ENCODE results near the gene EVI2A. TPM values are rescaled to one million over a fixed set of nuclear protein-coding genes. Genes with fewer than 3 reads are reported as not detected.

Gene EVI2A
- total RNA-seq, 1 donor from 2014 or later: 1.1 TPM

DNA sequence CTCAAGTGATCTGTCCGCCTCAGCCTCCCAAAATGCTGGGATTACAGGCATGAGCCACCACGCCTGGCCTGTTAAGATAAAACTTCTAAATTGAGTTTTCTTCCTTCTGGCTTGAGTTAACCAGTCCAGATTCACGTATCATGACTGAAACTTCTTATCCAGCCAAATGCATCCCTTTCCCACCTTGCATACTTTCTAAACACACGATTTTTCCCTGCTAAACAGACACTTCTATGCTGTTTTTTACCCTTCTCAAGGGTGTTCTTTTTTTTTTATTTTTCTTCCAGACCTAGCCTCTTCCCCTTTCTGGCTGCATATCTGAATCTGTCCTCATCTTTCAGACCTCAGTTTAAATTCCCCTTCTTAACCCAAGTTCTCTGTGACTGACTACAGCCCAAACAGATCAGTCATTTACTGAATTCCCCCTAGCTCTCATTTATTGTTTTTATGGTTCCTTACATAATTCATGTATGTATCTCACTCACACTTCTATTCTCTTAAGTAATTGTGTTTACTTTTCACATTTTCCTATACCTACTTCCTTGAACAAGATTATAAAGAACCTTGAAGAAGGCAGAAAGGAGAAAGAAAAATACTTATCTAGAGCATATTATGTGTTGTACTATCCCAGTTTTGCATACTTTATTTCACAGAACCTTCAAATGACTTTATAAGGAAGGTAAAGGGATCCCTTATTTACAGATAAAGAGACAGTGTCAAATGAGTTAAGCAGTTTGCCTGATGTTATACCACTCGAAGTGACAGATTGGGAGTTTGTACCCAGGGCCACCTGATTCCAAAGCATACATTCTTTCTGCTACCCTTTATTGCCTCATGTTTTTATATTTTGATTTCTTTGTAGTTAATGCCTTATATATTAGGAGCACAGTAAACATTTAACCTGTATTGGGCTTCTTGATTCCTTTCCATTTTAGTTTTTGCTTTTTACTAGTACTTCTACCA is 12.8 kb downstream of the EVI2A start:
- no peak overlapping the region for H2AFZ ChIP-seq (ENCODE audit: low read depth, low read length)
- FAIRE-seq (no peak), DNase-seq (ENCODE audit: low read depth) (no peak)
- H3K9me3 ChIP-seq (ENCODE audit: insufficient read depth, low read depth, low read length): no peaks in the 10 kb centered on the region
- no peak overlapping the region for H3K4me3 ChIP-seq (ENCODE audit: insufficient read depth, low read depth, low read length)
- Mint-ChIP-seq H3K36me3 (ENCODE audit: low read depth, unreplicated experiment) (peaks cover 6% of the 10 kb centered on the region), H3K9me3 (ENCODE audit: unreplicated experiment) (no peaks in the 10 kb centered on the region), H3K4me3 (ENCODE audit: unreplicated experiment) (no peak overlapping the region), H3K27ac (ENCODE audit: unreplicated experiment) (no peak overlapping the region), H3K4me1 (ENCODE audit: low read depth, unreplicated experiment) (peaks cover 2% of the 10 kb centered on the region), H3K27me3 (ENCODE audit: low read depth, unreplicated experiment) (no peaks in the 10 kb centered on the region)
- no peaks in the 10 kb centered on the region for H3K79me2 ChIP-seq (ENCODE audit: insufficient read depth, low read length)
- no peaks in the 10 kb centered on the region for H3K36me3 ChIP-seq (ENCODE audit: insufficient read depth, low read length)
- H3K4me2 ChIP-seq (ENCODE audit: low read length): no peak overlapping the region
- H3K27me3 ChIP-seq (ENCODE audit: insufficient read depth, low read length): no peaks in the 10 kb centered on the region
- no peak overlapping the region for H3K9ac ChIP-seq (ENCODE audit: low read length)
- H4K20me1 ChIP-seq (ENCODE audit: insufficient read depth, low read length): peaks cover 10% of the 10 kb centered on the region
- no peak overlapping the region for H3K27ac ChIP-seq (ENCODE audit: low read depth, low read length)
- H3K4me1 ChIP-seq (ENCODE audit: insufficient read depth, low read length): no peaks in the 10 kb centered on the region
- no peak for TF ChIP-seq EZH2 (IDR thresholded peaks at IDR 0.05; ENCODE audit: insufficient read depth, low read length)
- TF ChIP-seq, protein P1, sequence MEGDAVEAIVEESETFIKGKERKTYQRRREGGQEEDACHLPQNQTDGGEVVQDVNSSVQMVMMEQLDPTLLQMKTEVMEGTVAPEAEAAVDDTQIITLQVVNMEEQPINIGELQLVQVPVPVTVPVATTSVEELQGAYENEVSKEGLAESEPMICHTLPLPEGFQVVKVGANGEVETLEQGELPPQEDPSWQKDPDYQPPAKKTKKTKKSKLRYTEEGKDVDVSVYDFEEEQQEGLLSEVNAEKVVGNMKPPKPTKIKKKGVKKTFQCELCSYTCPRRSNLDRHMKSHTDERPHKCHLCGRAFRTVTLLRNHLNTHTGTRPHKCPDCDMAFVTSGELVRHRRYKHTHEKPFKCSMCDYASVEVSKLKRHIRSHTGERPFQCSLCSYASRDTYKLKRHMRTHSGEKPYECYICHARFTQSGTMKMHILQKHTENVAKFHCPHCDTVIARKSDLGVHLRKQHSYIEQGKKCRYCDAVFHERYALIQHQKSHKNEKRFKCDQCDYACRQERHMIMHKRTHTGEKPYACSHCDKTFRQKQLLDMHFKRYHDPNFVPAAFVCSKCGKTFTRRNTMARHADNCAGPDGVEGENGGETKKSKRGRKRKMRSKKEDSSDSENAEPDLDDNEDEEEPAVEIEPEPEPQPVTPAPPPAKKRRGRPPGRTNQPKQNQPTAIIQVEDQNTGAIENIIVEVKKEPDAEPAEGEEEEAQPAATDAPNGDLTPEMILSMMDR (IDR thresholded peaks at IDR 0.05; ENCODE audit: insufficient read depth, low read depth, low read length): no peak

DNA sequence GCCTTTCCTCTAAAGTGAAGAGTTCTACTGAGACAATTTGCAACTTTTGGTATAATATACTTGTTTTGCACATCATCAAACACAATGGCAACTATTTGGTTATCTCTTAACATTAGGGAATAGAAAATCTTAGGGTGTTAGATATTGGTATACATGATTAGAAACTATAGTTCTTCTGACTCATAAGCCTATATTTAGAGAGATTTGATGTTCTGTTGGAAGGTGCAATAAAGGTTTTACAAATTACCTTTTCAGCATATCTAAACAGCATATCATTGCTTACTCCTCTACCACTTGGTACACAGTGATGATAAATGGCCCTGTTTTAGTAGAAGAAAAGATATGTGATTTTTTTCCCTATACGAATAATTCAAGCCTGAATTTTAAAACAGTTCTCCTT is 13.8 kb downstream of the EVI2A start:
- no peak overlapping the region for H3K27ac Mint-ChIP-seq (ENCODE audit: unreplicated experiment)
- Histone ChIP-seq H3K4me2 (ENCODE audit: low read length) (no peak overlapping the region), H3K9me3 (ENCODE audit: insufficient read depth, low read depth, low read length) (no peaks in the 10 kb centered on the region), H3K27me3 (ENCODE audit: insufficient read depth, low read length) (no peaks in the 10 kb centered on the region), H3K9ac (ENCODE audit: low read length) (no peak overlapping the region), H3K4me1 (ENCODE audit: insufficient read depth, low read length) (no peaks in the 10 kb centered on the region), H4K20me1 (ENCODE audit: insufficient read depth, low read length) (peaks cover 10% of the 10 kb centered on the region), H3K27ac (ENCODE audit: low read depth, low read length) (no peak overlapping the region), H3K36me3 (ENCODE audit: insufficient read depth, low read length) (no peaks in the 10 kb centered on the region), H2AFZ (ENCODE audit: low read depth, low read length) (no peak overlapping the region), H3K79me2 (ENCODE audit: insufficient read depth, low read length) (no peaks in the 10 kb centered on the region), H3K4me3 (ENCODE audit: insufficient read depth, low read depth, low read length) (no peak overlapping the region)
- no peak for FAIRE-seq
- peaks cover 6% of the 10 kb centered on the region for H3K36me3 Mint-ChIP-seq (ENCODE audit: low read depth, unreplicated experiment)
- H3K4me1 Mint-ChIP-seq (ENCODE audit: low read depth, unreplicated experiment): peaks cover 2% of the 10 kb centered on the region
- no peak for DNase-seq (ENCODE audit: low read depth)
- H3K9me3 Mint-ChIP-seq (ENCODE audit: unreplicated experiment): no peaks in the 10 kb centered on the region
- no peak overlapping the region for H3K4me3 Mint-ChIP-seq (ENCODE audit: unreplicated experiment)
- TF ChIP-seq EZH2 (IDR thresholded peaks at IDR 0.05; ENCODE audit: insufficient read depth, low read length): no peak
- TF ChIP-seq, protein P1 (IDR thresholded peaks at IDR 0.05; ENCODE audit: insufficient read depth, low read depth, low read length): no peak
- no peaks in the 10 kb centered on the region for H3K27me3 Mint-ChIP-seq (ENCODE audit: low read depth, unreplicated experiment)

DNA sequence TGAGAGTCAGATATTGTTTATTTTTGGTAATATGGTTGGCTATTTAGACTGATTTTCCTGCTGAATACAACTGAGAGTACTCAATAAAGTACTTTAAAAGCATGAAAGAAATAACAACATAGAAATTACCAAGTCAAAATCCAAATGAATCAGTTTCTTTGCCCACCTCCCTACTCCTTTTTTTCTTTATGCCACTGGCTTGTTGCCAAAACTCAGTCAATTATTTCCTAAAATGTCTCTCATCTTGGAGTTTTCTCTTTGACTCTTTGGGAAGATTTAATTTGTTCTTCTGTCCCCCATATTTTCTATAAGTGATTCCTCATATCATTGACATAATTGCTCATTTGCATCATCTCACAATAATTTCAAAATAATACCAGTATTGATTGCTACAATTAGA is 21.8 kb downstream of the EVI2A start:
- no peak overlapping the region for H2AFZ ChIP-seq (ENCODE audit: low read depth, low read length)
- no peaks in the 10 kb centered on the region for H3K9me3 ChIP-seq (ENCODE audit: insufficient read depth, low read depth, low read length)
- Mint-ChIP-seq H3K9me3 (ENCODE audit: unreplicated experiment) (no peaks in the 10 kb centered on the region), H3K36me3 (ENCODE audit: low read depth, unreplicated experiment) (peaks cover 6% of the 10 kb centered on the region), H3K27me3 (ENCODE audit: low read depth, unreplicated experiment) (no peaks in the 10 kb centered on the region), H3K4me1 (ENCODE audit: low read depth, unreplicated experiment) (peaks cover 12% of the 10 kb centered on the region), H3K4me3 (ENCODE audit: unreplicated experiment) (no peak overlapping the region), H3K27ac (ENCODE audit: unreplicated experiment) (no peak overlapping the region)
- FAIRE-seq (no peak), DNase-seq (ENCODE audit: low read depth) (no peak)
- no peak overlapping the region for H3K4me2 ChIP-seq (ENCODE audit: low read length)
- no peak overlapping the region for H3K9ac ChIP-seq (ENCODE audit: low read length)
- no peaks in the 10 kb centered on the region for H3K27me3 ChIP-seq (ENCODE audit: insufficient read depth, low read length)
- H4K20me1 ChIP-seq (ENCODE audit: insufficient read depth, low read length): peaks cover 10% of the 10 kb centered on the region
- TF ChIP-seq, protein P1 (IDR thresholded peaks at IDR 0.05; ENCODE audit: insufficient read depth, low read depth, low read length): no peak
- no peak for TF ChIP-seq EZH2 (IDR thresholded peaks at IDR 0.05; ENCODE audit: insufficient read depth, low read length)
- H3K27ac ChIP-seq (ENCODE audit: low read depth, low read length): no peak overlapping the region
- H3K36me3 ChIP-seq (ENCODE audit: insufficient read depth, low read length): no peaks in the 10 kb centered on the region
- H3K79me2 ChIP-seq (ENCODE audit: insufficient read depth, low read length): no peaks in the 10 kb centered on the region
- H3K4me1 ChIP-seq (ENCODE audit: insufficient read depth, low read length): no peaks in the 10 kb centered on the region
- no peak overlapping the region for H3K4me3 ChIP-seq (ENCODE audit: insufficient read depth, low read depth, low read length)
